ENCODE results near the gene CD36.

Gene CD36

GRCh38 chr7:80600046-80600445 is 38.4 kb upstream of the CD36 start:
- no peak for DNase-seq (ENCODE audit: extremely low read depth, low read depth)
- no peak for TF ChIP-seq CTCF (IDR thresholded peaks at IDR 0.05; ENCODE audit: low read depth, low read length, missing control alignments)
- H3K4me3 ChIP-seq (replicated peaks; ENCODE audit: low read depth, low read length): no peak overlapping the region

- H3K4me3 ChIP-seq (replicated peaks; ENCODE audit: low read depth, low read length): no peak overlapping the region
- DNase-seq (ENCODE audit: extremely low read depth, low read depth): no peak
- no peak for TF ChIP-seq CTCF (IDR thresholded peaks at IDR 0.05; ENCODE audit: low read depth, low read length, missing control alignments)
Measured at GRCh38 chr7:80601999-80602398, 36.4 kb upstream of the CD36 start.

GRCh38 chr7:80603940-80604339 is 34.5 kb upstream of the CD36 start:
- H3K4me3 ChIP-seq (replicated peaks; ENCODE audit: low read depth, low read length): no peak overlapping the region
- no peak for DNase-seq (ENCODE audit: extremely low read depth, low read depth)
- TF ChIP-seq CTCF (IDR thresholded peaks at IDR 0.05; ENCODE audit: low read depth, low read length, missing control alignments): no peak

- no peak overlapping the region for H3K4me3 ChIP-seq (replicated peaks; ENCODE audit: low read depth, low read length)
- no peak for TF ChIP-seq CTCF (IDR thresholded peaks at IDR 0.05; ENCODE audit: low read depth, low read length, missing control alignments)
- no peak for DNase-seq (ENCODE audit: extremely low read depth, low read depth)
Measured at GRCh38 chr7:80604436-80604835, 34.0 kb upstream of the CD36 start.

GRCh38 chr7:80607136-80607535 is 31.3 kb upstream of the CD36 start:
- no peak for DNase-seq (ENCODE audit: extremely low read depth, low read depth)
- TF ChIP-seq CTCF (IDR thresholded peaks at IDR 0.05; ENCODE audit: low read depth, low read length, missing control alignments): no peak
- H3K4me3 ChIP-seq (replicated peaks; ENCODE audit: low read depth, low read length): no peak overlapping the region

GRCh38 chr7:80608336-80608735 is 30.1 kb upstream of the CD36 start:
- no peak overlapping the region for H3K4me3 ChIP-seq (replicated peaks; ENCODE audit: low read depth, low read length)
- TF ChIP-seq CTCF (IDR thresholded peaks at IDR 0.05; ENCODE audit: low read depth, low read length, missing control alignments): no peak
- DNase-seq (ENCODE audit: extremely low read depth, low read depth): no peak

- no peak overlapping the region for H3K4me3 ChIP-seq (replicated peaks; ENCODE audit: low read depth, low read length)
- DNase-seq (ENCODE audit: extremely low read depth, low read depth): no peak
- no peak for TF ChIP-seq CTCF (IDR thresholded peaks at IDR 0.05; ENCODE audit: low read depth, low read length, missing control alignments)
Measured at GRCh38 chr7:80609751-80610150, 28.7 kb upstream of the CD36 start.
